Activated CD4-positive, CD25-positive, alpha-beta regulatory T cell (primary cell): Measurements from ENCODE around the gene ERN2.
A peak's percentile ranks its signal among the peaks of the same experiment; 100 is the strongest.

Experiments used
- DNase-seq, 4 experiments: peaks; one replicate each; lab custom pipeline; 2025; lab: John Stamatoyannopoulos, UW

Gene ERN2

GRCh38 chr16:23687034-23687808 lies 25.8 kb downstream of the ERN2 start:
- no peak for DNase-seq

DNA sequence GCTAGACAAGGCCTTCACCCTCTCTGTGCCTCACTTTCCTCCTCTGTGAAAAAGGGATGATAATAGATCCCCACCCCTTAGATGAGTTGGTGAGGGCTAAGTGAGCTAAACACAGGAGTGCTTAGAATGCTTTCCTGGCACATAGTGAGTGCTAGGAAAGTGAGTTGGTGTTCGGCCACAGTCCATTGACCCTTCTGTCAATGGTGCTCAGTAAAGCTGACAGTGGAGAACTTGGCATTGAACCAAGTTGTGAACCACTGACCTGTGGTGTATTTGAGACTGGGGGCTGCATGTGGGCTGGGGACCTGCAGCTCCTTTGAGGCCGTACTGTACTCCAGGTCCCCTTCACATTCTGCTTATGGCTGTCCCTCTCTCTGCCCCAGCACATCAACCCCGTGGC lies 29.5 kb downstream of the ERN2 start:
- DNase-seq = no peak

- DNase-seq = no peak
These were observed 30.8 kb downstream of the ERN2 start for GRCh38 chr16:23682181-23682580.

- no peak for DNase-seq
These were observed 33.1 kb downstream of the ERN2 start for GRCh38 chr16:23679986-23680336.

DNA sequence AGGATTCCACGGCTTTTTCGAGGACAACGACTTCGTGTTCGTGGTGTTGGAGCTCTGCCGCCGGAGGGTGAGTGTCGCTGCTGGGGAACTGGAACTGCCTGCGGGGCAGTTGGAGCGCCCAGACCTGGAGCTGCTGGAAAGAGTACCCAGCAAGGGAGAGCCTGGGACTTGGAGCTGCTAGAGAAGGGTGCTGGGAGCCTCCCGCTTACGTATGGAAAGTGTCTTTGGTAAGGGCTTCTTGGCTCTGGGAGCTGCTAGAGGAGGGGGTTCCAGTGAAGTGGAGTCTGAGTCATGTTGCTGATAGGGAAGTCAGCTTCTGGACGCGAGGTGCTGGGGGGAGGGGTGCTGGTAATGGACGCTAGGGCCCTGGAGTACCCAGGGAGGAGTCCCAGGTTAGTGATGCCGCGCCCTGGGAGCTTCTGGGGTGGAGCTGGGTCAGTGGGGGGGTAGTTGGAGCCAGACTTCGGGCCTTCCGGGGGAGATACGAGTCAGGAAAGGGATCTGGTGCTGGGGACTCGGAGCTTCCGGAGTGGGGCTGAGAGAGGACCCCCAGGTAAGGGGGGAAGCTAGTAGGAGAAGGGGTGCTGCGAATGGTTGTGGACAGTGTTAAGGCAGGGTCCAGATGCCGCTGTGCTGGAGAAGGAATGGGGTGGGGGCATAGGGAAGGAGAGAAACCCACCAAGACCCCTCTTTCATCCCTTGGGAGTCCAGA lies 33.6 kb downstream of the ERN2 start:
- no peak for DNase-seq

- peak; percentile 35 to 55 (median 47) for DNase-seq
These were observed 34.4 kb downstream of the ERN2 start, which contains the start of gene PLK1 for GRCh38 chr16:23678430-23679273. Gene PLK1 (plus strand): TSS chr16:23678889. CDS start chr16:23678933, 44 bp downstream.

DNA sequence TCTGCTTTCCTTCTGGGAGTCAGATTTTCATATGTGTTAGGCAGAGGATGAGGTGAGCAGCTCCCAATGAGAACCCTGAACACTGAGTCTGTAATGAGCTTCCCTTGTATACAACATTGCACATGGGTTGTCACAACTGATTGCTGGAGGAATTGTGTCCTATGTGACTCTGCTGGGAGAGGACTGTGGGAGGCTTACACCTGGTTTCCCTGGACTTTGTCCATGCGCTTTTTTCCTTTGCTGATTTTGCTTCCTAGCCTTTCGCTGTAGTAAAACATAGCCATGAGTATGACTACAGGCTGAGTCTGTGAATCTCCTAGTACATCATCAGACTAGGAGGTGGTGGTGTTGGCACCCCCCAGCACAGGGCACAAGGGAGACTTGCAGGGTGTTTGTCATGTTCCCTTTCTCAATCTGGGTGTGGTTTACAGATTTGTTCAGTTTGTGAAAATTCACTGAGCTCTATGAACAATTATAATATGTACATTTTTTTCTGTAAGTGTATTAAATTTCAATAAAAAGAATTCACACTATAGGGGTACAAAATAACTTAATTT lies 36.0 kb downstream of the ERN2 start:
- no peak for DNase-seq

DNA sequence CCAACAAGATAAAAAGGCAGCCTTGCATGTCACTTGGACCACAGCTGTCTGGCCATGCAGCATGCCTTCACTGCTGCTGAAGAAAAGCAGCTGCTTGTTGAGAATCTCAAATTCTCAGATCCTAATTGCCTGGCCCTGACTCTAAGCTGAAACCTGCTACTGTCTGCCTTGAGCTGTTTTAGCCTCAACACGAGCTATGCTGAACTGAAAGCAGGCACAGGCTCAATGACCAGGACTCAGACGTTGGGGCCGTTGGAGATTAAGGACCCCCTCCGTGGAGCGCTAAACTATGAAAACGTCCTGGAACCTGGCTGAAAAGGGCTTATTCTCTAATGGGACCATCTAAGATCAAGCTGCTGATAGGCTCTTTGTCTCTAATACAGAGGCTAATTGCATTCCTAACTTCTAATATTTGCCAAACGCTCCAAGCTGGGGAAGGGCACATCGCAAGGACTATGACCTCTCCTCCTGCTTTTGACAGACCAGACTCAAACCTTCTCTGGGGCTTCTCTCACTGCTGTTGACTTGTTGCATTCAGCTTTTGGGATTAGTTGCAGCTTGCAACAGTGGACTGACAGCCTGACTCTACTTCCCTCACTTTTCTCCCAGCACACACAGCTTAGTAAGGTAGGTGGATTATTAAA lies 38.9 kb downstream of the ERN2 start:
- DNase-seq = no peak

- DNase-seq = no peak
These were observed 42.8 kb downstream of the ERN2 start for GRCh38 chr16:23670137-23670776.

DNA sequence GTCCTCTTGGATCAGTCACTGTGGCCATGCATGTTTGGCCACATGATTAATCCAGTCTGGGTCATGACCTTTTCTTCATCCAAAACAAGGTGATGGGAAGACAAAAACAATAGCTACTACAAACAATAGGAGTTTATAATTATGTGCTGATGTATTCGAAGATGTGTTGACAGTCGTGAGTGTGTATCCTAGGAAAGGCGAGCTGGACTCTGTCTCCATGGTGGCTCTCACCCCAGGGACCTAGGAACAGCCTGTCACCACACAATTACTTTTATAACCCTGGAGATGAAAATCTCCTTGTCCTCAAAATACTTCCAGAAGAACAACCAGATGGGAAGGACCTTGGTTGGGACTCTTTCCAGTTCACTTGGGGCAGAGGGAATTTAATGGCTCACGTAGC lies 44.1 kb downstream of the ERN2 start:
- no peak for DNase-seq

DNA sequence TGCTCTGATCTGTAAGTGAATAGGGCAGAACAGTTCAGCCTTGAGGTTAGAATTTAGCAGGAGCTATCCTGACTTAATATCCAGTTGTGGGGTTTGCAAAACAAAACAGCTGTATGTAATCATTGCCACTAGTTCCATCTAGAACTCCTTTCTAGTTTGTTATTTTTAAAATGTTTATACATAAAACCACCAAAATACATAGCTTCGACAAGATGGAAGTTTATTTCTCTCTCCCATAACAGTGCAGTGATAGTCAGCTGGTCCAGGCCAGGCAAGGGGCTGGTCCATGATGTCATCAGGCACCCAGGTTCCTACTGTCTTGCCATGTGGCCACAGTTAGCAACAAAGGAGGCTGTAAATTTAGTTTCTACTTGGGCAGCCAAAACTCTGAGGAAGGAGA lies 44.8 kb downstream of the ERN2 start:
- DNase-seq = no peak

DNA sequence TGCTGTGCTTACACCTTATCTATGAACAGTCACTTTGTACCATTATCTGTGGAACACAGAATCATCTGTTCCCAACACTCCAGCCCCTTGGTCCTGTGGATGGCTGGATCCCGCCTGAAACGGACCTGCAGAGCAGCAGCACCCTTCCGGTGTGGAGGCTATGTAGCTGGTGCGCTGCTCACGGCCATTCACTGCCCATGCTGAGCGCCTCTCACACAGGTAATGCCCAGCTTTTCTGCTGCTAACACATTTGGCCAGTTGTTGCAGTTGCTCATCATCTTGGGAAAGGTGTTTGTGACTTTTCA lies 45.7 kb downstream of the ERN2 start:
- no peak for DNase-seq

DNA sequence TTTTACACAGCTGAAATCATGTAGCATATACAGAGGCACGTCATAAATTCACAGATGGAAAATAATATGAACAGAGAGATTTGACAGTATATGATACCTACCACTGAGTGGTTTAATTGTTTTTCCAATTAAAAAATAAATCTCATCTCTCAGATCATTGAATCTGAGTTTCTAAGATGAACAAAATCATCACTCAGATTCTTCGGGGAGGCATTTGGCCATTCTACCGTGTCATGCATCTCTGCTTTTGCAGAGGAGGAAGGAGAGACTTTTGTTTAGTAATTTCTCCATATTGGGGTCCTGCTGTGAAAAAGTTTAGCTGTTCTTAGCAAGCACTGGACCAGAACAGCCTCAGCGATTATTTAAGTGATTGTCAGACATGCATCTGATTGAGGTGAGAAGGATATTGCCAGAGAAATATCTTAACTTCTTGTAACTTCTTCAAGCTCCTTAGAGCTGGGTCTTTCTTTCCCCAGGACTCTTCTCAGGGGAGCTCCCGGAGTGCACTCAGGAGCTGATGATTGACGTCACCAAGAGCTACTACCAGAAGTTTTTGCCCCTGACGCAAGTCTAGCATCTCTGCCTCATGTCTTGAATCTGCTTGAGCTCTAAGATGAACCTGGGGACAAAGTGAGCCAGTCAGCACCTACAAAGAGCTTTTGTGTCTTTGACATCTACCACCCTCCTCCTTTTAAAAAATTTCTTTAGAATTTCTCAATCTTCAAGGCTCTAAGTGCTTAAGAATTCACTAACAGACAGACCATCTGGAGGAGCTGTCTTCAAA lies 46.3 kb downstream of the ERN2 start:
- DNase-seq = no peak

- no peak for DNase-seq
These were observed 49.1 kb downstream of the ERN2 start for GRCh38 chr16:23663918-23664317.

- no peak for DNase-seq
These were observed 61.0 kb downstream of the ERN2 start for GRCh38 chr16:23651943-23652468.

- DNase-seq = no peak
These were observed 62.2 kb downstream of the ERN2 start for GRCh38 chr16:23650674-23651416.

DNA sequence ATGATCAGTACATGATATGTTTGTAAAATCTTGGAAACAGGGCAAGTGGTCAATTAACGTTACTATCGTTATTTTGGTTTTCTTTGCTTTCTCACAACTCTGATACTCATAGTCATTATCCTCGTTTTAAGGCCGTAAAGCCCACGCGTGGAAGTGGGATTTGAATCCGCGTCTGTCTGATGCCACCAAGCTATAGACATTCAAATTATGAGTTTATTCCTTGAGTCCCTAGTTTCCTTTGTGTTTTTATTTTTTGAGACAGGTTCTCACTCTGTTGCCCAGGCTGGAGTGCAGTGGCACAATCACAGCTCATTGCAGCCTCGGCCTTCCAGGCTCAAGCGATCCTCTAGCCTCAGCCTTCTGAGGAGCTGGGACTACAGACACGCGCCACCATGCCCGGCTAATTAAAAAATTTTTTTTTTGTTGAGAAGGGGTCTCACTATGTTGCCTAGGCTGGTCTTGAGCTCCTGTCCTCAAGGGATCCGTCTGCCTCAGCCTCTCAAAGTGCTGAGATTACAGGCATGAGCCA lies 70.7 kb downstream of the ERN2 start:
- DNase-seq = no peak

DNA sequence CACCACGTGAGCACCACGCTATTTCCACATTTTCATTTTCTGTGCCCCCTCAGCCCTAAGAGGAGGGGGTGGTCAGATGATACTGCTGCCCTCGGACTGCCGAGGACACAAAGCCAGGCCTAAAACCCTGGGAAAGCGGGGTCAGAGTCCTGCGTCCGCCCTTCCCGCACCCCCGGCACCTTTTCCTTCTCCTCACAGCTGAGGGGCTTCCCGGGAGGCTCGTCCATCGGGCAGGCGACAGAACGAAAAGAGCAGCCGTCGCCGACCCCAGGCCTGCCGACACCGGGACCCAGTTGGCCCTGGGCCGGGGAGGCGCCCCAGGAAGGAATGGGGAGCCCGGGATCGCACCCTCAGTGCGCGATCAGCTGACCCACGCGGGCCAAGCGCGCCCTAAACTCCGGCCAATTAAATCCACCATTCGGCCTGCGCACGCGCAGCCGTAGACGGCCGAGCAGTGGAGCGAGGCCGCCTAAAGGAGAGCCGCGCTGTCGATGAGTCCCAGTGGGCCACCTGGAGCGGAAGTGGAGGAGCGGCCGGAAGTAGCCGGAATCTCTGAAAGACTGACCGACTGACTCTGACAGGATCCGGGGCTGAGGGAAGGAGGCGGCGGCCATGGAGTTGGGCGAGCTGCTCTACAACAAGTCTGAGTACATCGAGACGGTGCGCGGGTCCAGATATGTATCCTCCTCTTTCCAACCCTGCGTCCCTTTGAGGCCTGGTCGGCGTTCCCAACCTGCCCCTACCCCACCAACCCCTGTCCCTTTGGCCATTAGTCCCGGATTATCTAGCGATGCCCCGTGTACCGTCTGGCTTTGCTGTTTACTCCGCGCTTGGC lies 71.9 kb downstream of the ERN2 start, which contains the start of the genes DCTN5 and PALB2:
TSS of gene DCTN5 (plus strand) at position 536 of the 835 bp plus-strand sequence. CDS start at position 613, 77 bp downstream.
TSS of gene PALB2 (minus strand) at position 380 of the 835 bp plus-strand sequence. CDS start at position 227, 153 bp downstream.
- peak; percentile 66 to 74 (median 72) for DNase-seq
